Measurements from ENCODE around the gene ENTPD8.

Gene ENTPD8

DNA sequence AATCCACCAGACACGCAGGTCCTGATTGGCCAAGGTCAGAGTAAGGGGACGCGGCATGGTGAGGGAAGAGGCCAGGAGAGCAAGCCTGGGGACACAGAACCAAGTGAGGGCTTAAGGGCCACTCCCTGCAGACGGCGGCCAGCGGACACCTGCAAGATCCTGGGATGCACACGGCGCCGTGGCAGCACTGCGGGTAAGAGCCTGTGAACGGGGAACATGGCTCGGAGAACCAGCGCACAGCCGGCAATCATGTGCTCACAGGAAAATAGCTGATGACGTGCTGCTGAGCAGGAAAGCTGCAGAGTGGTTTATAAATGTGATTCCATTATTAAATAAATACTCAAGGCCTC lies 45.0 kb upstream of the ENTPD8 start:
- TF ChIP-seq, protein P1, sequence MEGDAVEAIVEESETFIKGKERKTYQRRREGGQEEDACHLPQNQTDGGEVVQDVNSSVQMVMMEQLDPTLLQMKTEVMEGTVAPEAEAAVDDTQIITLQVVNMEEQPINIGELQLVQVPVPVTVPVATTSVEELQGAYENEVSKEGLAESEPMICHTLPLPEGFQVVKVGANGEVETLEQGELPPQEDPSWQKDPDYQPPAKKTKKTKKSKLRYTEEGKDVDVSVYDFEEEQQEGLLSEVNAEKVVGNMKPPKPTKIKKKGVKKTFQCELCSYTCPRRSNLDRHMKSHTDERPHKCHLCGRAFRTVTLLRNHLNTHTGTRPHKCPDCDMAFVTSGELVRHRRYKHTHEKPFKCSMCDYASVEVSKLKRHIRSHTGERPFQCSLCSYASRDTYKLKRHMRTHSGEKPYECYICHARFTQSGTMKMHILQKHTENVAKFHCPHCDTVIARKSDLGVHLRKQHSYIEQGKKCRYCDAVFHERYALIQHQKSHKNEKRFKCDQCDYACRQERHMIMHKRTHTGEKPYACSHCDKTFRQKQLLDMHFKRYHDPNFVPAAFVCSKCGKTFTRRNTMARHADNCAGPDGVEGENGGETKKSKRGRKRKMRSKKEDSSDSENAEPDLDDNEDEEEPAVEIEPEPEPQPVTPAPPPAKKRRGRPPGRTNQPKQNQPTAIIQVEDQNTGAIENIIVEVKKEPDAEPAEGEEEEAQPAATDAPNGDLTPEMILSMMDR (IDR thresholded peaks at IDR 0.05; ENCODE audit: extremely low read depth, missing control alignments) = no peak
- DNase-seq (ENCODE audit: low spot score) = no peak

- no peak for DNase-seq (ENCODE audit: low spot score)
- TF ChIP-seq, protein P1 (IDR thresholded peaks at IDR 0.05; ENCODE audit: extremely low read depth, missing control alignments) = no peak
These were observed 44.4 kb upstream of the ENTPD8 start for GRCh38 chr9:137485343-137486140.

DNA sequence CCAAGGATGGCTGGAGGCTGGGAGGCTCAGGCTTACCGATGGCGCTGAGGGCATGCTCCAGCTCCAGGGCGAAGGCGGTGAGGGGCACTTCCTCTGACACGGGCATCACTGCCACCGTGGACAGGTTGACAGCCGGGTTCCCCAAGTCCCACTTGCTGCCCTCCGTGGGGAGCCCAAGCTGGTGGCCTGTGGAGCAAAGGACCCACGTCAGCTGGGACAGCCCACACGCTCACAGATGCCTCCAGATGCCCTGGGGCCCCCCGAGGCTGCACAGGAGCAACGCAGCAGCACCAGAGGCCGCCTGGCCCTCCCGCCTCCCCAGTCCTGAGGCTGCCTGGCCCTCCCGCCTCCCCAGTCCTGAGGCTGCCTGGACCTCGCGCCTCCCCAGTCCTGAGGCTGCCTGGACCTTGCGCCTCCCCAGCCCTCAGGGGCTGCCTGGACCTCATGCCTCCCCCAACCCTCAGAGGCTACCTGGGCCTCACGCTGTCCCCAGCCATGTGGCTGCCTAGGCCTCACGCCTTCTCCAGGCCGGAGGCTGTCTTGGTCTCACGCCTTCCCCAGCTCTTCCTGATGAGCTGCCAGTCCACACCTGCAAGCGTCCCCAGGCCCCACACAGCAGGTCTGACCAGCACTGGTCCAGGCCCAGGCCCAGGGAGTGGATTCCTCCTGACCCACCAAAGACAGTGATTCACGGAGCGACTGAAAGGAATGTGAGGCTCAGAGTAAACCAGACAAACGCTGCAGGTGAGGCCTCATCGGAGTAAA lies 43.6 kb upstream of the ENTPD8 start:
- no peak for DNase-seq (ENCODE audit: low spot score)
- TF ChIP-seq, protein P1 (IDR thresholded peaks at IDR 0.05; ENCODE audit: extremely low read depth, missing control alignments) = no peak

GRCh38 chr9:137482094-137482781 lies 41.1 kb upstream of the ENTPD8 start:
- DNase-seq (ENCODE audit: low spot score) = no peak
- TF ChIP-seq, protein P1 (IDR thresholded peaks at IDR 0.05; ENCODE audit: extremely low read depth, missing control alignments) = no peak

- TF ChIP-seq, protein P1 (IDR thresholded peaks at IDR 0.05; ENCODE audit: extremely low read depth, missing control alignments) = no peak
- DNase-seq (ENCODE audit: low spot score) = no peak
These were observed 39.8 kb upstream of the ENTPD8 start for GRCh38 chr9:137480686-137481683.

DNA sequence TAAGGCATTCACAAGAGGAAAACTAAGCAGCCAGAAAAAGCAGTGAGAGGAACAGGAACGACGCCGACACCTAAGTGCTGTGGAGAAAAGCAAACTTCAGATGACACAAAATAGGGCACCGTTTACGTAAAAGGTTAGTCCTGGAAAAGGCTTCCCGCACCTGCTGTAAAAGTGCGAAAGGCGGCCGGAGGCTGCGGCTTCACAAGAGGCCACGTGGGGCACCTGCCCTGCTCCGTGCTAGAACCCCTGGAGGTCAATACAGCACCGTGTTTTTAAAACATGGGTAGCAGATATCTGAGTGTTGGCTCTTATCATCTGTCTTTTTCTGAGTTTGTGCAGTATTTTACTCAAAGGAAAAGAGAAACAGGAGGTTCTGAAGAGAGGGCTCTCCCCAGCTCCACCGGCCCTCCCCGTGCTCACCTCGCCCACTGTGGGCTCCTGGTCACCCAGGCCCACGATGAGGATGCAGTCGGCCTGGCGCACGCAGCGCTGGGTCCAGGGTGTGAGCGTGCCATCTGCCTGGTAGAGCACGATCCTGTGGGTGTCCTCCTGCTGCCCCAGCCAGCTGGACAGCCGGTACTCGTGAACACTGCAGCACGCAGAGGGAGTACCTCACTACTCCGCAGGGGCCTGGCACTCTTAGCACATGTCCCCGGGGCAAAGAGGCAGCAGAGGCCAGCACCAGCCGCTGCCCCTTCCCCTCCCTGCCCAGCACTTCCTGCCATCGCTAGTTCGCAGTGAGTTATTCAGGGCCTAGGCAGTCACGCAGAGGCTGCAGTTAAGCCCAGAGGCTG lies 38.9 kb upstream of the ENTPD8 start:
- TF ChIP-seq, protein P1 (IDR thresholded peaks at IDR 0.05; ENCODE audit: extremely low read depth, missing control alignments) = no peak
- no peak for DNase-seq (ENCODE audit: low spot score)

Data from GM20000 (cell line).